ENCODE results near the gene SLC5A3.

SLC5A3 gene

GRCh38 chr21:34072145-34073031 lies 990 bp upstream of the SLC5A3 start:
- no peak for DNase-seq

GRCh38 chr21:34073749-34074282 lies 438 bp downstream of the SLC5A3 start:
- peak; percentile 28 for DNase-seq

GRCh38 chr21:34074283-34075090 lies 1.1 kb downstream of the SLC5A3 start:
- no peak for DNase-seq

- DNase-seq = no peak
These were observed 1.7 kb downstream of the SLC5A3 start for GRCh38 chr21:34075091-34075425.

GRCh38 chr21:34075760-34076660 lies 2.6 kb downstream of the SLC5A3 start:
- no peak for DNase-seq

- DNase-seq = no peak
These were observed 3.5 kb downstream of the SLC5A3 start for GRCh38 chr21:34076835-34077234.

- DNase-seq = no peak
These were observed 4.5 kb downstream of the SLC5A3 start for GRCh38 chr21:34077888-34078287.

- no peak for DNase-seq
These were observed 5.5 kb downstream of the SLC5A3 start for GRCh38 chr21:34078915-34079314.

- no peak for DNase-seq
These were observed 7.3 kb downstream of the SLC5A3 start for GRCh38 chr21:34080710-34081109.

GRCh38 chr21:34082769-34083168 lies 9.4 kb downstream of the SLC5A3 start:
- DNase-seq = no peak

GRCh38 chr21:34083357-34083756 lies 10.0 kb downstream of the SLC5A3 start:
- no peak for DNase-seq

GRCh38 chr21:34085129-34085528 lies 11.8 kb downstream of the SLC5A3 start:
- DNase-seq = no peak

- DNase-seq = no peak
These were observed 13.5 kb downstream of the SLC5A3 start for GRCh38 chr21:34086887-34087306.

GRCh38 chr21:34088752-34089151 lies 15.4 kb downstream of the SLC5A3 start:
- DNase-seq = no peak

- no peak for DNase-seq
These were observed 17.7 kb downstream of the SLC5A3 start for GRCh38 chr21:34091032-34091431.

GRCh38 chr21:34091607-34092006 lies 18.2 kb downstream of the SLC5A3 start:
- no peak for DNase-seq

- no peak for DNase-seq
These were observed 19.0 kb downstream of the SLC5A3 start for GRCh38 chr21:34092262-34092921.

GRCh38 chr21:34093083-34093482 lies 19.7 kb downstream of the SLC5A3 start:
- DNase-seq = no peak

- no peak for DNase-seq
These were observed 21.6 kb downstream of the SLC5A3 start for GRCh38 chr21:34094949-34095348.

- no peak for DNase-seq
These were observed 24.1 kb downstream of the SLC5A3 start for GRCh38 chr21:34097442-34097841.

GRCh38 chr21:34100337-34100736 lies 27.0 kb downstream of the SLC5A3 start:
- DNase-seq = no peak

GRCh38 chr21:34100790-34101189 lies 27.4 kb downstream of the SLC5A3 start:
- no peak for DNase-seq
